NCI-H526 treated with DMSO at 0.1 percent for 48 hours (cell line): ENCODE results near the gene ZNF302.
"Not testable (repeated sequence)": the region's sequence is repeated elsewhere in the genome, so short reads cannot be mapped to it uniquely, and the experiment has no call there.

Experiments
- DNase-seq: peaks from one replicate; lab custom pipeline; 2025; lab: John Stamatoyannopoulos, UW

ZNF302 gene

DNA sequence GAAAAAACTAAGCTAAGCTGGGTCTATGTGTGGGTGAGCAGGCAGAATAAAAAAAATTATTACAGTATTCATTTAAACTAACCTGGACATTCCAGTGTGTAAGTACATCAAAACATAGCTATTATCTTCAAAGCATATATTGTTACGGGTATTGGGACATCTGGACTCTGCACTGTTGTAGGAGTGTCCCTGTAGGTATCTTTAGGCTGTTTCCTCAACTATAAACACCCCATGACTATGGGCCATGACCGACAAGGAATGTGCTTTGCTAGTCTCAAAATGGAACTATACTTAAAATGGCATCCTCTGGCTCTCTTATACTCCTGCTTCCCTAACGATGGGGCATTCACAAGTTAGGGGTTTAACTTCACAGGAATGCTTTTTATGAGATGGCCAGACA lies 3.9 kb upstream of the ZNF302 start:
- no peak for DNase-seq

DNA sequence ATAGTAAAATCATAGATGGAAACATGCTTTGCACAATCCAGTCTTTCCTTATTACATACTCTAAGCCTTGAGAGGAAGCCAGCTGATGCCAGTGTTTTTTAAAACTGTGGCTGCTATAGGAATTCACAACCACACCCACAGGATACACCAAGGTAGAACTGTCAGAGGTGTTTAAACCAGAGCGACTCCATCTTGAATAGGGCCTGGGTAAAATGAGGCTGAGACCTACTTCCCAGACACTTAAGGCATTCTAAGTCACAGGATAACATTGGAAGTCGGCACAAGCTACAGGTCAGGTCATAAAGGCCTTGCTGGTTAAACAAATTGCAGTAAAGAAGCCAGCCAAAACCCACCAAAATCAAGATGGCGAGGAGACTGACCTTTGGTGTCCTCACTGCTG lies 2.2 kb upstream of the ZNF302 start:
- no peak for DNase-seq

DNA sequence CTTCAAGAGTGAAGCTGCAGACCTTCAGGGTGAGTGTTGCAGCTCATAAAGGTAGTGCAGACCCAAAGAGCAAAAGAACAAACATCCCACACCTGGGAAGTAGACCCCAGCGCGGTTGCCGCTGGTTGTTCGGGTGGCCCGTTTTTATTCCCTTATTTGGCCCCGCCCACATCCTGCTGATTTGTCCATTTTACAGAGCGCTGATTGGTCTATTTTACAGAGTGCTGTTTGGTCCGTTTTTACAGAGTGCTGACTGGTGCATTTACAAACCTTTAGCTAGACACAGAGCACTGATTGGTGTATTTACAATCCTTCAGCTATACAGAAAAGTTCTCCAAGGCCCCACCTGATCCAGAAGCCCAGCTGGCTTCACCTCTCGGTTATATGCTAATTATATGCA lies 1.6 kb upstream of the ZNF302 start:
- DNase-seq: no peak

DNA sequence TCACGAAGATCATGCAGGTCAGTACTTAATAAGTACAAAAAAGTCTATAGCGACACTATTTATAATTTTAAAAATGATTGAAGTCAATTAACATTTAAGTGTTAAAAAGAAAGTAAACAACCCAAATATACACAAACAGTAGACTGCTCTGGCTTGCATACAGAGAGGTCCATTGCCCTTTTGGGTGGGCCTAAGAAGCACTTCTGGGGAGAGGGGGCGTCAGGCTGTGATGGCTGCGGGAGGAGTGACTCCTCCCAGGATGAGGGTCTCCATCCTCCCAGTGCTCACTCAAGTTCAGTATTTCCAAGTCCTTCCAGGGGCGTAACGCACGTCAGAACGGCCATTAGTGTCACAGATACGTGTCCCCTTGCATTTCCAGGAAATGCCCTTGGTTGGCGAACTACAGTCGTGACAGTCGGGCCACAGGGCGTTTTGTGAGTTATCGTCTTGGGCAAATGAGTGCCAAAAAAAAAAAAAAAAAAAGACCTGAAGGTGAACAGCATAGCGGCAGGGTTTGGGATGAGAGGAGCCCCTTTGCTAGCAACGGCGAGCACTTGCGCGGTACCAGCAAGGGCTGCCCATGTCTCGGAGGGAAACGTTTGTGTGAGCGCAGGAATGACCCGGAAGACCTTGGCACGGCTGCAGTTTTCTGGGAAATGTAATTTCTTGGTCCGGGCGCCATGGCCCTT lies 637 bp upstream of the ZNF302 start, which contains the start of gene SCGB2B2:
SCGB2B2 (minus strand) TSS at position 463 of the 689 bp plus-strand sequence. CDS start 82,596 bp downstream, outside the sequence.
- peak; percentile 98 for DNase-seq

DNA sequence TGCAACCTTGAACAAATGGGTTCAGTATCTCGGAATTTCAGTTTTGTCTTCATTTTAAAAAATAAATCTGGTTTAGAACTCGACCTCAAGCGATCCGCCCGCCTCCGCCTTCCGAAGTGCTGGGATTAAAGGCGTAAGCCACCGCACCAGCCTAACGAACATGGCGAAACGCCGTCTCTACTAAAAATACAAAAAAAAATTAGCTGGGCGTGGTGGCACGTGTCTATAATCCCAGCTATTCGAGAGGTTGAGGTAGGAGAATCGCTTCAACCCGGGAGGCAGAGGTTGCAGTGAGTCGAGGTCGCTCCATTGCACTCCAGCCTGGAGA lies 571 bp downstream of the ZNF302 start:
- no peak for DNase-seq

DNA sequence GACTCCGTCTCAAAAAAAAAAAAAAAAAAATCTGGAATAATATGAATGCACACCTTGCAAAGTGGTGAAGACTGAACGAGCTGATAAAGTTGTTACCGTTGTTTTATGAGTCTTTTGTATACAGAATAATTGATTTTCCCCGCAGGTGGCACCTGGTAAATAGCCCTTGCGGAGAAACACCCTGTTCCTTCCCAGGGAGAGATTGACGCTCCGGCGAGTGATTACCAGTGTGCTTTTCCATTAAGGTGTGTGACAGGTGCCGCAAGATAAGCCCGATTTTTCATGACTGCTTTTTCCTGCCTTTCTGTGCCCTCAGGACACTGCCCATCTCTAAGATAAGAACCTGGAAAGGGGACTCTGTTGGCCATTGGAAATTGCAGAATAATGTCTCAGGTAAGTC lies 943 bp downstream of the ZNF302 start:
- DNase-seq: no peak

DNA sequence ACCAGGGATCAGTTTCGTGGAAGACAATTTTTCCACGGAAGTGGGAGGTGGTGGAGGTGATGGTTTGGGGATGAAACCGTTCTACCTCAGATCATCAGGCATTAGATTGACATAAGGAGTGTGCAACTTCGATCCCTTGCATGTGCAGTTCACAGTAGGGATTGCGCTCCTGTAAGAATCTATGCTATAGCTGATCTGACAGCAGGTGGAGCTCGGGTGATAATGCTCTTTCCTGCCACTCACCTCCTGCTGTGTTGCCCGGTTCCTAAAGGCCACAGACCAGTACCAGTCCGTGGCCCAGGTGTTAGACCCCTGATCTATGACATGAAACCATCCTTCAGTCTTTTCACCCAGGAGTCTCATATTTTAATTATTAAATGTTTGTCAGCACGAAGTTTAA lies 4.0 kb downstream of the ZNF302 start:
- no peak for DNase-seq

DNA sequence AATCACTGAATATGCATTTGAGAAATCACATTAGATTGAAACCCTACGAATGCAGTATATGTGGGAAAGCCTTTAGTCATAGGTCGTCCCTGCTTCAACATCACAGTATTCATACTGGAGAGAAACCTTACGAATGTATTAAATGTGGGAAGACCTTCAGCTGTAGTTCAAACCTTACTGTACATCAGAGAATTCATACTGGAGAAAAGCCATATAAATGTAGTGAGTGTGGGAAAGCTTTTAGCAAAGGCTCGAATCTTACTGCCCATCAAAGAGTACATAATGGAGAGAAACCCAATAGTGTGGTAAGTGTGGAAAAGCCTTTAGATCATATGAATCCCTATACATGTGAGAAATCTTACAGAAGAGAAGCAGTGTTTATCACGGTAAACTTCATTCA lies 7.8 kb downstream of the ZNF302 start:
- not testable (repeated sequence) for DNase-seq

DNA sequence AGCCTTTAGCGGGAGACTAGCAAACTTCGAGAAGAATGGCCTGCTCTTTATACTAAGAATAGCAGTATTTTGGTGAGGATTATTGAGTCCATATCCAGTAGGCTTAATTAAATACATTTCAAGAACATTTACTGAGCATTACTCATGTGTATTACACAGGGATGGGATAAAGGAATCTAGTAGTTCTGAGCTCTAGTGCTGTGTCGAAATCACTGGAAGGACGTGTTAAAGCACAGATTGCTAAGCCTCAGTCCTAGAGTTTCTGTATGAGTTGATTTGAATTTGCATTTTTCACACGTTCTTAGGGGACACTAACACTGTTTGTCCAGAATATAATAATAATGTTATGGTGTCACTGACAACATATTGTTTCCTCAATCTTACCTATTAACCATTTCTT lies 9.0 kb downstream of the ZNF302 start:
- DNase-seq: no peak

DNA sequence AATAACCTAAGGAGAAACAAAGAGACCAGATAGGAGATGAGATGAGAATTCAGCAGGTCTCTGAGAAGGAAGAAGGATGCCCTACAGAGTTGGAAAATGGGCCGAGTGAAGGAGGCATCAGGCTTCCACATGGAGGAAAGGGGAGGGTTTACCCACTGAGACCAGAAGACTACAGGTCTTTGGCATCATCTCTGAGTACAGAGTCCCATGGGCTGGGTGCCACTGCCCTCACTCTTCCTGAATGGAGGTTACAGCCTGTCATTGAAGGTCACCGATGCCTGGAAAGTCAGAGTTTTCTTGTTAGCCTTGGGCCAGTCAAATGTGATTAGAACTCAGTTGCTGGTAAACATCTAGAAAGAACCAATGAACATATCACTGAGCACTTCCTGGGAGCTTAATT lies 9.9 kb downstream of the ZNF302 start:
- DNase-seq: no peak

DNA sequence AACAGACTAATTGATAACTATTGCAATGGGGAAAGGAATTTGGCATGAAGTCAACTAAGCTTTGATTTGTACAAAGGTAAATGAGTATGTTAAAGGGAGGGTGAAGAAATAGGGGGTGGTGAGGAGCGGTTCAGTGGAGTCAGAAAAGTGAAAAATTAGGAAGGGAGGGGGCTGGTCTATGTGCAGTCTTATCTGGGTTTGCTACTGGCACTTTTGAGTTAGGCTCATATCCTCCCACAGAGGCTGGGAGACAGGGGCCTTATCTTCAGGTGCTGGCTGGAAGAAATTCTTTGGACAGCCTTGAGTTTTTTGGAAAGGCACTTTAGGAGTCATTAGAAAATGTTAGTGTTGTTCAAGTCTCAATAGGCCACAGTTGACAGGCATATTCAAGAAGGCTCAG lies 11.1 kb downstream of the ZNF302 start:
- DNase-seq: no peak

DNA sequence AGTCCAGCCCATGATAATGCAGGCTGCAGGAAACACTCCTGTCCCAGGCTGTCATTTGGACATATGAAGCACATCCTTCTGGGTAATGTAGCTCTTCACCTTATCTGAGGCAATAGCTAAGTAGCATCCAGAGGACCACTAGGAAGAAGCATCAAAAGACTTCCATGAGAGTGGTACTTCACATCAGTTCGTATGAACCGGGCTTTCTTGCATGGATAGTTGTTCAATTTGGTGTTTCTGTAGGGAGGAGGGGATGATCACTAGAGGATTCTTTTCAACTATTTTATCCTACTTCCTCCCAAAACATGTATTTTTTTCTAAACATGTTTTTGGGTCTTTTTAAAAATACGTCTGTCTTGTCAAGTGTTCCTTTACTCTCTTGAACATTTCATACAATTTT lies 12.9 kb downstream of the ZNF302 start:
- DNase-seq: no peak

DNA sequence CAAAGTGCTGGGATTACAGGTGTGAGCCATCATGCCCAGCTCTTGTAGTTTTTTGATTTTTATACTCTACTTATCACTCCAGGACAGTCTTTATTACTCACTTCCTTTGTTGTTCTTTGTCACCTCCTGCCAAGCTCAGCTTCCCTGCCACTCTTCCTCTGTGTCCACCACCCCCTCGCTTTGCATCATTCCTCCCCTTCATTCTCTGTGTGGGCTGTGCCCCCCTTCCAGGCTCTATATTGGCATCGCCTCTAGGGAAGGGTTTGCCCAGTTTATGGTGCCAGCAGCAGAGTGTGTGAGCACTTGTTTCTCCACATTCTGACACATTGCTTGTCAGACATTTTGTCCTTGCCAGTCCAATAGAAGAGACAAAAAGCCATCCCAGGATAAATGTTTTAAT lies 15.1 kb downstream of the ZNF302 start:
- peak; percentile 61 for DNase-seq

DNA sequence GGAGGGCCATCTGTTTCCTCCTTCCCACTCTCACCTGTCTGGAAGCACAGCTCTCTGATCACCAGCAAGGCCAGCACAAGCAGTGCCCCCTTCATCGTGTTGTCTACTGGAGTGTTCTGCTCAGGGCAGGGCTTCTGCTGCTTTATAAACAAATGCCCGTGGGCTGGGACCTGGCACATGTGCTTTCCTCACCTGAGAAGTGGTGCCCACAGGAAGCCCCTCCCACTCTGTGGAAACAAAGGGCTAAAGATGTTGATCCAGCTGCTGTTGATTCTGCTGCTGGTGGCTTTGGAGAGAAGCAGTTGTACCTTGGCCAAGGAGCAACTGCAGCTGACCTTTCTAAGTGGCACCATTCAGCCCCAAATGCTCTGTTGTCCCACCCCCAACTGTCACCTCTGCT lies 30.2 kb downstream of the ZNF302 start:
- no peak for DNase-seq

DNA sequence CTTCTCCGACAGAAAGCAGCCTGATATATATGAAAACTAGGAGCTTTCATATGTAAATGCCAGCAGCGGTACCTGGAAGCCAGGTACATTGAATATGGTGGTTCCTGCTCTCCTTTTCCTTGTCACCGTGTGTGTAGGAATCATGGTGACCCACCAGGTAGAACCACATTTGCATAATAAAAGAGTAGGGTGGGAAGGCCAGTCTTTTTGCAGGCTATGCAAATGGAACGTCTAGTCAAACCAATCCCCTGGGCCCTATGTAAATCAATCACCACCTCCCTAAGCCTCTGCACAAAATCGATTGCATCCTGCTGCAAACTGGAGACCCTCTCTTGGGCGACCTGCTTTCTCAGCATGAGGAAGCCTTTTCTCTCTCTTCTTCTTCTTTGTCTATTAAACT lies 34.4 kb downstream of the ZNF302 start:
- peak; percentile 95 for DNase-seq

DNA sequence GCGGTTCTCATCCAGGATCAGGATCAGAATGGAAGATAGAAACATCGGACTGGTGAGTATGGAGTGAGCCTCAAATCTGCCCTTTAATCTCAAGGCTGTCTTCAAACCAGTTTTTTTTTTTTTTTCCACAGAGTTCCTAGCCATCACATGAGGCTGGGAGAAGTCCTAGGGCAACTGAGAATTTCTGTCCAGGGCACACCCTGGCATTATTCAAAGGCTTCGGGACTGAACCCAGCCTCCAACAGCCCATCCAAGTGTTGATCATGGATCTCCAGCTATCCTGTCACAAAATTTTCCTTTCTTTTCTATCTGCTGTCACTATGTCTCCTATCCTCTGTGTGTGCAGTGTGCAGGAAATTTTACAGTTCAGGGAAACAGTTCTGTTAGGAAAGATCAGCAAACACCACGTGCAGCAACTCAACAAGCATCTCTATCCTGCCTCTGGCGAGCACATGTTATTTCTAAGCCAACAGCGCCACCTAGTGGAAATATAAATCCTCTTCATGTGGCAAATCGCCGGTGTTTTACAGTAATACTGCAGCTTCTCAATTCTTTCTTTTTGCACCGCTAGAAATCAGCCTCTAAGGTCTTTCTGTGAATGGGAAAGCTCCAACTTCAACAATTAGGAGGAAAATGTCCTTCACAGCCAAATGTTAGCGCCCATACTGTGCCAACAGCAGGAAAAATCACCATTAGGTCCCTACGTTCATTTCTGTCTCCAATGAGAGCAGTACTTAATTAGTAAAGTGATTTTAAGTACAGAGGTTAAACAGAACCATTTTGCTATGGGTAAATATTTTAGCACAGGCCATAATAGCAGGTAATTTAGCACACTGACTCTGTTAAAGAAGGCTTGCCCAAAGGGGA lies 35.1 kb downstream of the ZNF302 start:
- DNase-seq: peak; percentile 91

DNA sequence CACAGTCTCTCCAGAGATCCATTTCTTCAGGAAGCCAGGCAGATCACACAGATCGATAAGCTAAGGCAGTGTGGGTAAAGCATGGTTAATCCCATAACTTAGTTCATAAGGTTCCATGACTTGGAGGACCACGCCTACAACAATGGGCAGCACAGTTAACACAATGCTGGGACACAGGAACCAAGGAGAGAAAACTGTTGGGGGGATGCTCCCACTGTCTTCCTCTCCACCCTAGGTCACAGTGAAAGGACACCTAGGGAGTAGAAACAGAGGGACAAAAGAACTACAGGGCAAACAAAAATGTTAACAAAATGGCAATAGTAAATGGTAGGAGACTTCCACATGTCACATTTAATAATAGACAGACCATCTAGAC lies 35.8 kb downstream of the ZNF302 start:
- DNase-seq: no peak

DNA sequence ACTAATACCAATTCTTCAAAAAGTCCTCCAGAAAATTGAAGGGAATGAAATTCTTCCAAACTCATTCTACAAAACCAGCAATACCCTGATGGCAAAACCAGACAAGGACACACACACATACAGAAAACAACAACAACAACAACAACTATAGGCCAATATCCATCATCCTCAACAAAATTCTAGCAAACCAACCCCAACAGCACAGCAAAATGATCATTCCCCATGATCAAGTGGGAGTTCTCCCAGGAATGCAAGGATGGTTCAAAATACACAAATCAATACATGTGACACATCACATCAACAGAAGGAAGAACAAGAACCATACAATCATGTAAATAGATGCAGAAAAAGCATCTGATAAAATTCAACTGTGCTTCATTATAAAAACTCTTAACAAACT lies 37.9 kb downstream of the ZNF302 start:
- DNase-seq: no peak

DNA sequence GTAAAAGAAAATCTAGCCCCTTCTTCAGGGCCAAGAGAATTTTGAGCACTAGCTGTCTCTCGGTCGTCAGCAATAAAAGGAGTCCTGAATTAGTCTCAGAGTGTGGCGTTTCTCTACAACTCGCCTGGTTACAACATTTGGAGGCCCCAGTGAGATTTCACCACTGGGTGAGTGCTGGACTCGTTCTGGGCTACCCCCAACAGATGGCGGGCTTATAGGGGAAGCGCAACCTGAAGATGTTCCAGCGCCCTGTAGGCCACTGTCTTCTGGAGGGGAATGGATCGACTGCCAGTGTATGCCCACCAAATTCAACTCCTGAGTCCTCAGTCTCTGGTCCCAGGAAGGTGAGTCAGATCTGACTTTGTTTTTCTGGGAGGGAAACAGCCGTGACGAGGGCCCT lies 44.9 kb downstream of the ZNF302 start:
- DNase-seq: no peak

DNA sequence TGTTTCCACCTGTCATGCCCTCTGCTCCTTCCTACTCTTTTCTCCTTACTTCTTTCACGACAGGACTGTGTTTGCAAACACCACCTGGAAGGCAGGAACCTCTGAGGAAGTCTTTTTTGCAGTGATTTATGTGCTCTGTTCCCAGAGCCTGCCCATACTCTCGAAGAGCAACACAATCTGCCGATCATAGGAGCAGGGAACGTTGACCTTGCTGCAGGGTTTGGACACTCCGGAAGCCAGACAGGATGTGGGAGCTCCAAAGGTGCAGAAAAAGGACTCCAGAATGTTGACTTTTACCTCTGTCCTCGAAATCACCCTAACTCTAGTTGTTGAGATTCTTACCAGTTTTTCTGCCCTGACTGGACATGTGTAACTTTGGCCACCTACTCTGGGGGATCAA lies 47.9 kb downstream of the ZNF302 start:
- no peak for DNase-seq

DNA sequence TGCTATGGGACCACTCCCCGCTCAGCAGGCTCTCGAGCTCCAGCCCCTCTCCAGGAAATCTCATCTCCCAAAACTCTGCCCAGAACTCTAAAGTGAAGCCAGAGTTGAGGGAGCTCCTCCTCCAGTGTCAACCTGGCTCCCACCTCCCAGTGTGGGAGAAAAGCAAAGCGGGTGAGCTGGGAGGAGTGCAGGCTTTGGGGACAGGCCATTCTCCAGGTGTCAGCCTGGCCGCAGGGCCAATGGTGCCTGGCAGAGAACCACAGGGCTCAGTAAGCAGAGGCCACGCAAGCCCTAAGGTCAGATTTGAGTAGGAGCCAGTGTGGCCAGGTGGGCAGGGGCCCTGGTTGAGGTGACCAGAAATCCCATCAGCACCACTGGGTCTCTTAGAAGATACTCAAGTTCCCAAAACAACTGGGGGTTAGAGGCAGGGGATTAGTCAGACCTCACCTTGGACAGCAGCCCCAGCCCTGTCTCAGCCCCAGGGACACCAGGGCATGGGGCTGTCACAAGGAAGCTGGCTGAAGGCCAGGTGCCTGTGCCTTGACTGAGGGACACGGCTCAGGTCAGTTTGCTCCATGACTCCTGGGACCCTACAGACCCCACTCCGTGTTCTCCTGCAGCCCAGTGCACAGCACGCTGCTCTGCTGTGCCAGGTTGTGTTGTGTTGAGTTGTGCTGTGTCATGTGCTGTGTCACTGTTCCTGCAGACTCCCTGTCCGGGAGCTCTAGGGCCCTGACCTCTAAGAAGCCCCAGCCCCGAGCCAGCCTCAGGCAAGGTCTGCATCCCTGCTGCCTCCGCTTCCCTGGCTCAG lies 53.7 kb downstream of the ZNF302 start:
- no peak for DNase-seq

DNA sequence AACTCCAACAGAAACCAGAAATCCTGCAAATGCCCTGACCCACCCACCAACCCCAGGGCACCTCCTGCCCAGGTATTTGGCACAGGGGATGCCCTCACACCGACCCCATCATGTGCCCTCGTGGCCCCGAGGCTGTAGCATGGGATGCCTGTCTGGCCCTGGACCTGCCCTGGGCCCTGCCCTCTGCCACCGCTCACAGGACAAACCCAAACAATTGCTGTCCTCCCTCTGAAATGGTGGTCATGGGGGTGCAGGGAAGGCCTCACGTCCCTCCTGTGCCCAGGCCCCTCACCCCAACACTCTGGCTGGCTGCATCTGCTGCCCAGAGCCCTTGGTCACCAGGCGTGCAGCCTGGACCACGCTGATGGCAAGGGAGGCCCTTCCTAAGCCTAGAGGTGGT lies 54.5 kb downstream of the ZNF302 start:
- no peak for DNase-seq
